Neural progenitor cell (in vitro differentiated cells): Measurements from ENCODE around the gene RIMS1. TPM values are rescaled to one million over a fixed set of nuclear protein-coding genes. Genes with fewer than 3 reads are reported as not detected.

Experiments used
- DNase-seq: peaks from one replicate; pipeline ENCODE4 v3.0.0-alpha.2; 2016; ENCODE audit warnings: low spot score
- H2AFZ ChIP-seq: fragments of 200-600 bp; sonication (generic); replicated peaks from 2 replicates; pipeline ENCODE4 v1.6.1; 2016; ENCODE audit warnings: antibody characterized with exemption
- H3F3A ChIP-seq: fragments of 200-600 bp; sonication (generic); 2 replicates; pipeline ENCODE4 v1.6.1; 2016; ENCODE audit warnings: antibody characterized with exemption, low read depth
- H3K27ac ChIP-seq: fragments of 200-600 bp; sonication (generic); 2 replicates; pipeline ENCODE4 v1.5.1; 2016; ENCODE audit warnings: mild to moderate bottlenecking
- H3K27me3 ChIP-seq: fragments of 200-600 bp; sonication (generic); 2 replicates; pipeline ENCODE4 v1.6.1; 2016; ENCODE audit warnings: mild to moderate bottlenecking, moderate library complexity
- H3K36me3 ChIP-seq: fragments of 200-600 bp; sonication (generic); 2 replicates; pipeline ENCODE4 v1.5.1; 2016
- H3K4me1 ChIP-seq: fragments of 200-600 bp; sonication (generic); 2 replicates; pipeline ENCODE4 v1.6.1; 2016; ENCODE audit warnings: mixed run types
- H3K4me2 ChIP-seq: fragments of 200-600 bp; sonication (generic); 2 replicates; pipeline ENCODE4 v1.6.1; 2016
- H3K4me3 ChIP-seq: fragments of 200-600 bp; sonication (generic); 2 replicates; pipeline ENCODE4 v1.5.1; 2016
- H3K79me2 ChIP-seq: fragments of 200-600 bp; sonication (generic); 2 replicates; pipeline ENCODE4 v1.6.1; 2016; ENCODE audit warnings: low read depth
- H3K9ac ChIP-seq: fragments of 200-600 bp; sonication (generic); 2 replicates; pipeline ENCODE4 v1.6.1; 2016
- H3K9me3 ChIP-seq: fragments of 200-600 bp; sonication (generic); 2 replicates; pipeline ENCODE4 v1.5.1; 2016; ENCODE audit warnings: low read depth
- H4K20me1 ChIP-seq: fragments of 200-600 bp; sonication (generic); 2 replicates; pipeline ENCODE4 v1.6.1; 2016; ENCODE audit warnings: low read depth
- H3K27ac Mint-ChIP-seq: 3 replicates; pipeline ENCODE4 v1.8.0; 2021; ENCODE audit warnings: mixed read lengths
- H3K27me3 Mint-ChIP-seq: 2 replicates; pipeline ENCODE4 v1.8.0; 2022; ENCODE audit warnings: low read depth, mild to moderate bottlenecking, inconsistent platforms, moderate library complexity, mixed read lengths; ENCODE audit not compliant: insufficient read depth
- H3K36me3 Mint-ChIP-seq: 3 replicates; pipeline ENCODE4 v1.8.0; 2021; ENCODE audit warnings: mixed read lengths
- H3K4me1 Mint-ChIP-seq: 3 replicates; pipeline ENCODE4 v1.8.0; 2021; ENCODE audit warnings: mixed read lengths
- H3K4me3 Mint-ChIP-seq: 3 replicates; pipeline ENCODE4 v1.8.0; 2021; ENCODE audit warnings: mild to moderate bottlenecking, moderate library complexity, mixed read lengths
- H3K9me3 Mint-ChIP-seq: 3 replicates; pipeline ENCODE4 v1.8.0; 2020; ENCODE audit warnings: mixed read lengths
- CTCF ChIP-seq: fragments of 200-600 bp; sonication (generic); IDR thresholded peaks from 2 replicates; pipeline ENCODE4 v1.5.1; 2017; ENCODE audit warnings: antibody characterized with exemption, mild to moderate bottlenecking
- EZH2 ChIP-seq: fragments of 200-600 bp; sonication (generic); IDR thresholded peaks from 2 replicates; pipeline ENCODE4 v1.6.1; 2017; ENCODE audit warnings: antibody characterized with exemption, mild to moderate bottlenecking, moderate library complexity
- EZH2phosphoT487 ChIP-seq: fragments of 200-600 bp; sonication (generic); IDR thresholded peaks from 2 replicates; pipeline ENCODE4 v1.6.1; 2017; ENCODE audit warnings: antibody characterized with exemption
- total RNA-seq: library from RNA; depleted of rRNA; stranded (reverse); fragments of >200 nt; gene quantifications from 2 replicates; pipeline ENCODE4 v1.2.3, GENCODE V29; 2015; ENCODE audit warnings: low replicate concordance

The RIMS1 gene
- total RNA-seq, 1 donor from 2014 or later, result 2.5 TPM

GRCh38 chr6:72035486-72035885 lies 149.1 kb downstream of the RIMS1 start:
- no peak for TF ChIP-seq CTCF
- TF ChIP-seq EZH2phosphoT487, result no peak
- no peak for TF ChIP-seq EZH2
- Histone ChIP-seq H3K9ac (no peak overlapping the region), H3K27ac (no peak overlapping the region), H3K9me3 (no peaks in the 10 kb centered on the region), H3K4me2 (no peak overlapping the region), H2AFZ (no peak overlapping the region), H3K27me3 (no peaks in the 10 kb centered on the region), H3K36me3 (no peaks in the 10 kb centered on the region), H3K4me3 (no peak overlapping the region), H3K4me1 (no peaks in the 10 kb centered on the region), H3K79me2 (no peaks in the 10 kb centered on the region), H4K20me1 (no peaks in the 10 kb centered on the region), H3F3A (no peaks in the 10 kb centered on the region)
- H3K9me3 Mint-ChIP-seq, result no peaks in the 10 kb centered on the region
- H3K4me3 Mint-ChIP-seq, result no peak overlapping the region
- no peaks in the 10 kb centered on the region for H3K27me3 Mint-ChIP-seq
- no peak overlapping the region for H3K27ac Mint-ChIP-seq
- no peaks in the 10 kb centered on the region for H3K36me3 Mint-ChIP-seq
- DNase-seq, result no peak
- peaks cover 3% of the 10 kb centered on the region for H3K4me1 Mint-ChIP-seq

GRCh38 chr6:72035966-72036365 lies 149.6 kb downstream of the RIMS1 start:
- H3K4me2 ChIP-seq, result no peak overlapping the region
- Mint-ChIP-seq H3K27me3 (no peaks in the 10 kb centered on the region), H3K9me3 (no peaks in the 10 kb centered on the region)

GRCh38 chr6:72037006-72037405 lies 150.7 kb downstream of the RIMS1 start:
- Histone ChIP-seq H3K27ac (no peak overlapping the region), H3K79me2 (no peaks in the 10 kb centered on the region), H3K27me3 (no peaks in the 10 kb centered on the region), H2AFZ (no peak overlapping the region), H4K20me1 (no peaks in the 10 kb centered on the region), H3F3A (no peaks in the 10 kb centered on the region), H3K4me1 (no peaks in the 10 kb centered on the region), H3K9ac (no peak overlapping the region), H3K4me3 (no peak overlapping the region), H3K36me3 (no peaks in the 10 kb centered on the region), H3K9me3 (no peaks in the 10 kb centered on the region), H3K4me2 (no peak overlapping the region)
- no peak for DNase-seq
- Mint-ChIP-seq H3K4me3 (no peak overlapping the region), H3K36me3 (no peaks in the 10 kb centered on the region), H3K27ac (peak overlapping the region; percentile 53), H3K4me1 (peaks cover 3% of the 10 kb centered on the region), H3K27me3 (no peaks in the 10 kb centered on the region), H3K9me3 (no peaks in the 10 kb centered on the region)
- TF ChIP-seq EZH2, result no peak
- TF ChIP-seq CTCF, result no peak
- TF ChIP-seq EZH2phosphoT487, result no peak

More at GRCh38 chr6:72035966-72036365, 149.6 kb downstream of the RIMS1 start:
- no peak overlapping the region for H3K9ac ChIP-seq
- Mint-ChIP-seq H3K27ac (no peak overlapping the region), H3K4me3 (no peak overlapping the region), H3K4me1 (peaks cover 3% of the 10 kb centered on the region), H3K36me3 (no peaks in the 10 kb centered on the region)
- TF ChIP-seq EZH2 (no peak), EZH2phosphoT487 (no peak), CTCF (no peak)
- H3K36me3 ChIP-seq, result no peaks in the 10 kb centered on the region
- H3K27me3 ChIP-seq, result no peaks in the 10 kb centered on the region
- no peak for DNase-seq
- no peaks in the 10 kb centered on the region for H4K20me1 ChIP-seq
- H3K27ac ChIP-seq, result no peak overlapping the region
- no peaks in the 10 kb centered on the region for H3K9me3 ChIP-seq
- no peaks in the 10 kb centered on the region for H3F3A ChIP-seq
- no peak overlapping the region for H3K4me3 ChIP-seq
- no peak overlapping the region for H2AFZ ChIP-seq
- H3K79me2 ChIP-seq, result no peaks in the 10 kb centered on the region
- no peaks in the 10 kb centered on the region for H3K4me1 ChIP-seq
